Stimulated activated CD8-positive, alpha-beta memory T cell treated with anti-CD3 and anti-CD28 coated beads, Interleukin-7, amount 100 ng/mL, for 1 hour (primary cell): ENCODE data around the gene LY6G6D.
A peak's percentile ranks its signal among the peaks of the same experiment; 100 is the strongest.

Source experiments
- DNase-seq, 2 donors: peaks; one replicate each; pipeline ENCODE4 v3.0.0-alpha.2; 2020; ENCODE audit warnings: low read depth in 2 of 2

Gene LY6G6D

DNA sequence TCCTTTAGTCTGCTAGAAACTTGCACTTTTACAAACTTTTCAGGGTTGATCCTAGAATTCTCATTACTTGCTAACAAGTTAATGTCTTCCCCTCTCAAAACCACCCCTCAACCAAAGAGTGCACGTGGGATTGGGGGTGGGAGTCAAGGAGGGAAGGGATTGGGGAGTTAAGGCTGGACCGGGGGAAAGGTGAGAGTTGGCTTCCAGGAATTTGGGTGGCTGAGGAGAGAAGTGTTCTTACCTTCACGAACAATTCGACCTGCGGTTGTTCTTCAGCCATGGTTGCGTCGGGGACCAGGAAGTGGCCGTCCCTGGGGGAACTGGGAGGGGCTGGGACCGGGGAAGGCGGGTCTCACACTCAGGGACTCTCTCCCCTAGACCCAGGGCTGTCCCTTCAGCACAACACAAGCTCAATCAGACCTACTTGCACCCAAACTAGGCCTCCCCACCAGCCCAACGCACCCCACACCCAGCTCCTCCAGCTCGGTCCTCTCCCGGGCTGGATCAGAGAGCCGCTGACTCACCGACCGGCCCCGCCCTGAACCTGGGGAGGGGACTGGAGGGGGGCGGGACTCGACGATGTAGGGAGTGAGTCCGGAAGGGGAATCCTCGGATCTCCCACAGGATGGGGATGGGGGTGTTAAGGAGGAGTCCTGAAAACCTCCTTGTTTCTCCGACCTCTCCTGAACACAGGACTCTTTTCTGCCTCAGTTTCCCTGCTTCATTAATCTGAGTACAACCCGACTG, 21.0 kb downstream of the LY6G6D start, which contains the start of gene CLIC1:
Gene CLIC1, minus strand, starts transcription at position 510 of the 747 bp plus-strand sequence. Its CDS starts 230 bp downstream, at position 280.
- peak; percentile 28 to 61 for DNase-seq

DNA sequence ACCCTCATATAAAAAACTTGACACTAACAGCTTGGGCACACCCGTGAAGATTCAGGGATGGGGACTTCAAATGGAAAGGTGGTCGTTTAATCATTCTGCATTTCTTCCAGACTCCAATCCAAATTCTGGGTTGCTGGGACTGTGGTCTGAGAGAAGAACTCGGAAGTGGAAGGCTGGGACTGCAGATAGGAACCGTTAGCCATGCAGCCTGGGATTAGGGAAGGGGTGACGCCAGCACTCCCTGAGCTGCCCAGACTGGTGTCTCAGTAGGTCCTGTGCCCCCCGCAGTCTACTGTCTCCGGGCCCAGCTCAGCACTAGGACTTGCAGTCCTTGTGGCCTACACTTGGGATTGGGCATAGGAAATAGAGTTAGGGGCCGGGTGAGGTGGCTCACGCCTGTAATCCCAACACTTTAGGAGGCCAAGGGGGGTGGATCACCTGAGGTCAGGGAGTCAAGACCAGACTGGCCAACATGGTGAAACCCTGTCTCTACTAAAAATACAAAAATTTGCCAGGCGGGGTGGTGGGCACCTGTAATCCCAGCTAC, 21.7 kb downstream of the LY6G6D start:
- DNase-seq = no peak

DNA sequence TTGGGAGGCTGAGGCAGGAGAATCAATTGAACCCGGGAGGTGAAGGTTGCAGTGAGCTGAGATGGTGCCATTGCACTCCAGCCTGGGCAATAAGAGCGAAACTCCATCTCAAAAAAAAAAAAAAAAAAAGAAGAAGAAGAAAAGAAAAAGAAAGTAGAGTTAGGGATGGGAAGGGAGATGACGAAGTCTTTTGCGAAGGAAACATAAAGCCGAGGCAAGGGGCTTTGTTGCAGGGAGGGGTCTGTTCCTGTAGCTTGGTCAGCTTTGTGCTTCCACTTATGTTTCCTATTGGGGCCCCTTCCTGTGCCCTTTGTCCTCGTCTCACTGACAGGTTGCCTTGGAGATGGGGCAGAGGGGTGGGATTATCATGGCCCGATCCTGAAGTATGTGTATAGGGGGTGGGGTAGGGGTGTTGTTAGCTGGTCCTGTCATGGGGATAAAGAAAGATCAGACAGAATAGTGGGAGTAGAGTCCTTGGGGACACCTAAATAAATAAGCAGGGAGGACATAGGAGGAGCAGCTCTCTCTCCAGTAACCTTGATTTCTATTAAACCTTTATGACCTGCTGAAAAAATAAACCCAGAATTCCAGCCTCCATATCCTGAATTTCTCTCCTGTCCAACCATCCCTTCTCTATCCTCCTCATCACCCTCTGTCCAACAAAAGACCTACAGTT, 22.3 kb downstream of the LY6G6D start:
- DNase-seq = no peak

DNA sequence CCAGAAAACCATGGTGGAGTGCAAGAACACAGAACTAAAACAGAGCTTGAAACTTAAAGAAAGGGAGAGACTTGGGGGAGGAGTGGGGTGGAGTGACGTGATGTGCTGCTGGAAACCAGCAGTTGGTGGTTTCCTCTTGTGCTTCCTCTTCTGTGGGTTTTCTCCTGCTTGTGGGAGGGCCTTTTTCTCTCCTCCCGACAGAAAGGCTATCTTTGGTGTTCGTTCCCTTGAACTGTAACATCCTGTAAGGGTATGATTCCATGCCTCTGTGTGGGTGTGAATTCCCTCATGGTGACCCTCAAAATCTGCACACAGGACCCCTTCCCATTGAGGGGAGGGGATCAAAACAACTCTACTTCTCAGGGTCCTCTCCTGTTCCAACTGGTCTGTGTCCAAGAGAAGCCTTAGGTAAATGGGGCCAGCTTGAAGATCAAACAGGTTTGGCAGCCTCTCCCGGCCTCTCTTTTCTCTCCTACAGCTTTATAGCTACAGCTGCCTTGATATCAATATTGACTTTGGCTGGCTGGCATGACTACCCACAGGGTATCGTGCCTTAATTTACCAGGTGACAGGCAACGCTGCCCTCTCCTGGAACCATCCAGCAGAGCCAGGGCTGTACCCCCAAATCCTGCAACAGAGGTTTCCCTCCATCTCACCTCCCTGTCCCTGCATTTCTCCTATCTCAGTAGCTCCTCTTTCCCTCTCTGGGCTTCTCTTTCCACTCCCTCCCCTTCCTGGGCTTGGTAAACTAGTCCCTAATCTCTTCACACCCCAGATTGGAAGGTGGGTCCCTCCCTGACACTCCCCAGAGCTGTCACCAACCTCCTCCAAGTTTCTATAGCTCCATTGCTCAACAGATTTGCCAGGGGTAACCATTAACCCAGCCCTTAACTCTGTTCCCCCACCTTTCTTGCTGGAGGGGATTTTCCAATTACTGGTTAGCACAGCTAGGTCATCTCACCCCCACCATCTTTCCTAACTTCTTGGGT, 23.1 kb downstream of the LY6G6D start:
- peak; percentile 39 to 45 for DNase-seq

DNA sequence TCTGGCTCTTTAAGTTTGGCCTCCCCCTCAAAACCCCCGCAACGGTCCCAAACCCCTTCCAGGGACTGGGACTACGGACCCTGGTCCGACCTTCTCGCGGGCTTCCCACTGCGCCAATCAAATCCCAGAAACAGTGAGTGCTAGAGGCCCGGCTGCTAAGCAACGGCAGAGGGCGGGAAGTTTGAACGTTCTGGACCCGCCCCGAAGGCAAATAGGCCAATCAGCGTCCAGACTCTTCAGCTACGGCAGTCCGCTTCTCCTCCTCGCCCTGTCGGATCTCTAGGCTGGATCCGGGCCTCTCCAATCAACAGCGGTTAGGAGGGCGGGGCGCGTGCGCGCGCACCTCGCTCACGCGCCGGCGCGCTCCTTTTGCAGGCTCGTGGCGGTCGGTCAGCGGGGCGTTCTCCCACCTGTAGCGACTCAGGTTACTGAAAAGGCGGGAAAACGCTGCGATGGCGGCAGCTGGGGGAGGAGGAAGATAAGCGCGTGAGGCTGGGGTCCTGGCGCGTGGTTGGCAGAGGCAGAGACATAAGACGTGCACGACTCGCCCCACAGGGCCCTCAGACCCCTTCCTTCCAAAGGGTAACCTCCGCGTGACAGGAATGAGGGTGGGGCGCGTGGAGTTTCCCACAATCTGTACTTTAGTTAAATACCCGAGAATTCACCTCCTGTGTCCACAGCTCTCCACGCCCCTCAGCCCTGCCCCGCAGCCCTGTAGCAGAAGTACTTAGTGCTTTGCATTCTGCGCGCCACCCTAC, 24.7 kb downstream of the LY6G6D start, which contains the start of gene MSH5:
Gene MSH5, plus strand, starts transcription at position 367 of the 758 bp plus-strand sequence. CDS start 462 bp downstream, outside the sequence.
- peak; percentile 89 to 90 for DNase-seq

DNA sequence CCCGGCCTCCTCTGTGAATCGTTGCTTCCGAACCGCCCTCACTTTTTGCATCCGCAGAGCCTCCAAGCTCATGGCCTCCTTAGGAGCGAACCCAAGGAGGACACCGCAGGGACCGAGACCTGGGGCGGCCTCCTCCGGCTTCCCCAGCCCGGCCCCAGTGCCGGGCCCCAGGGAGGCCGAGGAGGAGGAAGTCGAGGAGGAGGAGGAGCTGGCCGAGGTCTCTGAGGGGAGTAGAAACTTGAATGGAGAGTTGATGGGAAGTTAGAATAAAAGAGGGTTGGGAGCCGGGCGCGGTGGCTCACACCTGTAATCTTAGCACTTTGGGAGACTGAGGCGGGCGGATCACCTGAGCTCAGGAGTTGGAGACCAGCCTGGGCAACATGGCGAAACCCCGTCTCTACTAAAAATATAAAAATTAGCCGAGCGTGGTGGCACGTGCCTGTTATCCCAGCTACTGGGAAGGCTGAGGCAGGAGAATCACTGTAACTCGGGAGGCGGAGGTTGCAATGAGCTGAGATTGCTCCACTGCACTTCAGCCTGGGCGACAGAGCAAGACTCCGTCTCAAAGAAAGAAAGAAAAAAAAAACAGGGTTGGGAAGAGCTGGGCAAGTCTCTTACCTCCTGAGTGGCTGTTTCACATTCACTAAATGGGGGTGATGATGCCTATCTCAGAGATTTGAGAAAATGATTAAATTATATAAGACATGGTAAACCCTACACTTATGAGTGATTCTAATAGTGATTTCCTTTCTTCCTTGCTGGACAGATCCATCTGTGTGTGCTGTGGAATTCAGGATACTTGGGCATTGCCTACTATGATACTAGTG, 25.5 kb downstream of the LY6G6D start:
- DNase-seq = no peak

DNA sequence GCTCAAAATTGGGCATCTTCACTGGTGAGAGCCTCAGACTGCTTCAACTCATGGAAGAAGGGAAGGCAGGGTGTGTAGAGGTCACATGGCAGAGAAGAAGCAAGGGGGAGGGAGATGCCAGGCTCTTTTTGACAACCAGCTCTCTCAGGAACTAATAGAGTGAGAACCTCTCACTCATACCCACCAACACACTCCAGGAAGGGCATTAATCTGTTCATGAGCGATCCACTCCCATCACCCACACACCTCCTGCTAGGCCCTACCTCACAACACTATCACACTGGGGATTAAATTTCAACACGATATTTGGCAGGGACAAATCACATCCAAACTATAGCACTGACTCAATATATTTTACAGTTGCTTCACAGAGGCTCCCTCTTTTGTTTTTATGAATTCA, 26.7 kb downstream of the LY6G6D start:
- no peak for DNase-seq

DNA sequence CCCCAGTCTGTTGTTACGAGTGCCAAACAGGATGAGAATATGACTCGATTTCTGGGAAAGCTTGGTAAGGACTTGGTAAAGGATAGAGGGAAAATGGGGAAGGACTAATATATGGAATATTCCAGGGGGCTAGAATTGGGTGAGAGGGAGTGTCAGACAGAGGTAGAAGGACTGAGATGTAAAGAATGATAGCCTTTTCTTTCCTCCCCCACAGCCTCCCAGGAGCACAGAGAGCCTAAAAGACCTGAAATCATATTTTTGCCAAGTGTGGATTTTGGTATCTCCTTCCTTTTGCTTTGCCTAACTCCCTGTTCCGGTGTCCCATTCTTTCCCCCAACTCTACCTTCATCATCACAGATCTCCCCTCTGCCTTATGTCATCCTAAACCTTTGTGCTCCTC, 27.7 kb downstream of the LY6G6D start:
- DNase-seq = no peak

DNA sequence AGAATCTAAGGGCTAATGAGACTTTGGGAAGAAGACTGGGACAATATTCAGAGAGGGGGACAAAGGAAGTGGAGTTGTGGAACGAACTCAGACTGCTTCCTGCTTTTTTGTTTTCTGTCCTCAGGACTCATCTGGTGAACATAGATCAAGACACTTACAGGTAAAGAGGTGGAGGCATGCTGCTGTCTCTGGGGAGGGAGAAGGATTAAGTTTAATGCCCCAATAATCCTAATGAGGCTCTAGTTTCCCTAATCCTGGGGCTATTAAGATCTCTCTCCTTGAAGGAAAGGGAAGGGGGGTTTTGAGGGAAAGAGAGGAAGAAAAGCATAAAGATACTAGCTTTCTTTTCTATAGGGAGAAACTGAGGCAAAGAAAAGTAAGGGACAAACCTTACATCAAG, 29.3 kb downstream of the LY6G6D start:
- DNase-seq = no peak

DNA sequence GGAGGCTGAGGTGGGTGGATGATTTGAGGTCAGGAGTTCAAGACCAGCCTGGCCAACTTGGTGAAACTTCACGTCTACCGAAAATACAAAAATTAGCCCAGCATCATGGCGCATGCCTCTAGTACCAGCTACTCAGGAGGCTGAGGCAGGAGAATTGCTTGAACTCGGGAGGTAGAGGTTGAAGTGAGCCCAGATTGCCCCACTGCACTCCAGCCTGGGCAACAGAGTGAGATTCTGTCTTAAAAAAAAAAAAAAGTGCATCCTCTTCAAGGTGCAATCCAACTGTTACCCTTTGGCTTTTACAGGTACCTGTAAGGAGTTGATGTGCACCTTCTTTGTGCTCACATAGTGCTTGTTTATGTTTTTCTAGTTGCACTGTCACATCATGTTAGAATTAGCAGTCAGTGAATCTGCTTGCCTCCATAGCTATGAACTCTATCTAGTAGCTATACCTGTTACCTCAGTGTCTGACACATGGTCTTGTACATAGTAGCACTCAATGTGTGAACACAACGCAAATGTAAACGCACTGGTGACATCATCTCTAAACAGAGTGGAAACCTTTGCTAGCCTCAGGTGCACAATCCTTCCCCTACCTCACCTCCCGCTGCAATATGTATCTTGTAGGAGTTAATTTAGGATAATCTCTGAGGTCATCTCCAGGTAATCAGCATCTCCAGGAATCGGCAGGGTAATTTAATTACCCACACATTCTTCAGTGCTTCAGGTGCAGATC, 34.3 kb downstream of the LY6G6D start:
- DNase-seq = no peak

DNA sequence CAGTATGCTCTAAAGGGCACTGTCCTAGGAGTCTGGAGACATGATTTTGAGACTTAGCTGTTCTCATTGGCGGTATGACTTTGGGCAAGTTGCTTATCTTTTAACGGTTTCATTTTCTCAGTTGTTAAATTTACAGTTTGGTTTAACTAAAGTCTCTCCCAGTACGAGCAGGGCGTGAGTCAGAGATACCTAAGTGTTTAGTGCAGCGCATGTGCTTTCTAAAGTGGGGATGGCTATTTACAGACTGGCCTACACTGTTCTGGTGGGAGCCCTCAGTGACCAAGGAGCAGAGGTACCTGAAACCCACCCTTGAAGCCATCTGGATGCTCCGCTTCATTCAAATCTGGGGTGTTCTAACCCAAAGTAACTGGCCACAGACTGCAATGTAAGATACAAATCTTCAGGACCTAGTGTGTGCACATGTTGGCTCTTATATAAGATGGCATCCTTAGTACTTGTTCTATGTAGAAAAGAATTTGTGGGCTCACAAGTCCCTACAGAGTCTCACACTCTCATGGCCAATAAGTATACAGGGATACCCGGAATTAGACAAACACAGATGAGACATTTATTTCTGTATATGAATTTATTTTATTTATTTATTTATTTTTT, 35.4 kb downstream of the LY6G6D start:
- no peak for DNase-seq

DNA sequence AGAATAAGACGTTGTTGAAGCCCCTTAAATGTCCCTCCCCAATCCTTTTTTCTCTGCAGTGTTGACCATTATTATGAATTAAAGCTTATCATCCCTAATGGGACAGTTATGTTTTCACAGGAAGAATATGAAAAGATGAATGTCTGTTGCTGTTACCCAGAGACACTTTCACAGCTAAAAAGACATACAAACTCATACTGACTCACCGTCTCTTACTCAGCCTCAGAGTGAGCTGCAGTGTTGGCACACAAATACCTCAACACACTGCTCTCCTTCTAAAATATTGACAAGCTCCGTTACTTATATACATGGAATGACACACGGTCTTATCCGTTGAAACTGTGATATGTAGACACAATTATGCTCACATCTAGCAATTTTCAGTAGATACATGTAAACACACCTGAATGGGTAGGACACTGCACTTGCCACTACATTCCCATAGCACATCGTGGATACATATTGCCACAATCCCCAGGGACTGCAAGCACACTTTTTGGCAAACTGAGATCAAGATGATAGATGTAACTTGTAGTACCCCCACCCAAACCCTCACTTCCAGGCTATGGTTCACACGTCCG, 37.7 kb downstream of the LY6G6D start:
- no peak for DNase-seq

DNA sequence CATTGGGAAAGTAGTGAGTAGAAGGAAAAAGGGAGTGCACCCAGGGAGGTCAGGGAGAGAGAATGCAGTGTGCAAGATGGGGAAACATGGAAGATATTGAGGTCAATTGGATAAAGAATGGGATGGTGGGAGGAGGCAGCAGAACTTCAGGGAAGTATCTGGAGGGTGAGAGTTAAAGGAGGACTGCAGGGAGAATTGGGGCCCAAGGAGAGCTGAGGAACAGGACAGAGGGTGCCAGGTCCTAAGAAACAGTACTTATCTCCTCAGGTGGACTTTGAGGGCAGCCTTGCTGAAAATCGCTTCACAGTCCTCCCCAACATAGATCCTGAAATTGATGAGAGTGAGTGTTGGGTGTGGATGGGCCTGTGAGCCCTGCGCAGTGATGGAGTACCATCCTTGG, 43.1 kb downstream of the LY6G6D start:
- DNase-seq = no peak

DNA sequence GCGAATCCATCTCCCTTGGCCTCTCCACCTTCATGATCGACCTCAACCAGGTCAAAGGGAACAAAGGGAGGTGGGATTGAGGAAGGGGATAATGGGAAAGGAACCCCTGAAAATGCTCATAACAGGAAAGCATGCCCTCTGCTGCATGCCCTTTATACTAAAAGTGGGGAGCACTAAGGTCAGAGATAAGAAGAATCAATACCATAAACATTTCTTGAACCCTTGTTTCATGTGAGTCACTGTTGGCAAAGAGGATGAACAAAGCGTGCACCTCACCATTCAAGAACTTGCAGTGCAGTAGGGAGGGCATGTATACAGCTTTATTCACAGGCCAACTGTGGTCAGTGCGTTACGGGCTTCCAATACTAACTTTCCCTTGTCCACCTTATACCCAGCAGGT, 45.6 kb downstream of the LY6G6D start:
- DNase-seq = no peak

DNA sequence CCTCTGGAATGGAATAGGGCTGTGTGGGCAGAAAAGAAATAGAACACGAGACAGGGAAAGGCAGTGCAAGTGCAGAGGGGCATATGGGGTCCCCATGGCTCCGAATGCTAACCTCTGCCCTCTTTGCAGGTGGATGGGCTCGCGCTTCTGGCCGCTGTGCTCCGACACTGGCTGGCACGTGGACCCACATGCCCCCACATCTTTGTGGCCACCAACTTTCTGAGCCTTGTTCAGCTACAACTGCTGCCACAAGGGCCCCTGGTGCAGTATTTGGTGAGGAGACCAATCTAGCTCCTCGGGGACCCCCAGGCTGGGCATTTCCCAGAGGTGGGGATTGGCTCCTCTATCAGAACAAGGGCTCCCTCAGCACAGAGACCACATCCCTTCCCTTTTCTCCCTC, 46.2 kb downstream of the LY6G6D start:
- no peak for DNase-seq

DNA sequence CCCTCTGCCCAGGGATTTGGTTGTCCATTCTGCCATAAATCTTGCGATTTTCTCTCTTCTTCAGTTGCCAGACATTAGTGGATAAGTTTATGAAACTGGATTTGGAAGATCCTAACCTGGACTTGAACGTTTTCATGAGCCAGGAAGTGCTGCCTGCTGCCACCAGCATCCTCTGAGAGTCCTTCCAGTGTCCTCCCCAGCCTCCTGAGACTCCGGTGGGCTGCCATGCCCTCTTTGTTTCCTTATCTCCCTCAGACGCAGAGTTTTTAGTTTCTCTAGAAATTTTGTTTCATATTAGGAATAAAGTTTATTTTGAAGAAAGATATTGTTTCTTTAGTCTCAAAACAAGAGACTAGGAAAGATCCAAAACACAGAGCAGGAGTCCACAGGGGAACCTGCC, 47.2 kb downstream of the LY6G6D start, which contains the start of gene SAPCD1:
Gene SAPCD1, plus strand, starts transcription at position 301 of the 400 bp plus-strand sequence. CDS start 399 bp downstream, outside the sequence.
- DNase-seq = no peak

DNA sequence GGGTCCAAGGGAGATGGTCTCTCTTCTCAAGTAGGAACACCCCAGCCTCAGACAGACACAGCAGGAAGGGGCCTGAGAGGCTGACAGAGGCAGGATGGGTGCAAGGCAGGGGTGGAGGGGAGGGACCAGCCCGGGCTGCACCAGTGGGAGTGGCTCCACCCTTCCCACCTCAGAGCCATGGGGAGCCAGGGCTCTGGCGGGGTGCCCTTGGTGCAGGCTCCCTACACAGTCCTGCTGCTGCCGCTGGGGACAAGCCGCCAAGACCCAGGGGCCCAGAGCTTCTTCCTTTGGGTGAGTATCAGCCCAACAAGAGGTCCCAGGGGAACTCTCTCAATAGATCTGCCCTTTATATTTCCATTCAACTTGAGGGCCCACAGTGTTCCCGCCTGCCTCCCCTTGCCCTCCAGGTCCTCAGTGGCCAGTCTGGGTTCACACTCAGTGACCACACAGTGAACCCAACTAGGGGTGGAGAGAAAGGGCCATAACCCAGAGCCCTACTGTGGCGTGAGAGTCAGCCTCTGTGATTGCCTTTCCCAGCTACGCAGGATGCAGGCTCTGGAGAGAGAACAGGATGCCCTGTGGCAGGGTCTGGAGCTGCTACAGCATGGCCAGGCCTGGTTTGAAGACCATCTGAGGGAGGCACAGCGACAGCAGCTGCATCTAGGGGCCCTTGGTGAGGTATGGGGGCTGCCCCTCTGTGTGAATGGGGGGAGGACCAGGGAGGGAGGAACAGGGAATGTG, 47.9 kb downstream of the LY6G6D start:
- no peak for DNase-seq

DNA sequence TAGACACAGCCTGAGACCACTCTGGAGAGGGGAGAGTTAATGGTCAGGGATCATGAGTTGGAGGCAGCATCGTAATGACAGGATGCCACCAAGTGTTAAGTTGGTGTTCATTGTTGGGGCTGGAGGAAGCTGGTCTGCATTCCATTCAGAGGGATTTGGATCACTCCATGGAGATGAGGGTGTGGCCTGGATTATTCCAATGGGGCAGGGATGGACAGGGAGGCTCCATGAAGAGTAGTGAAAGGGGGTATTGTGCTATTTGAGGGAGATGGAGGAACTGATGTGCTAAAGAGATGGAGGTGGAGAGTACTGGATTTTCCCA, 48.4 kb downstream of the LY6G6D start:
- DNase-seq = no peak
